GM12892 (cell line): ENCODE measurements around the gene MACROD2.
"Not testable (repeated sequence)": the region's sequence is repeated elsewhere in the genome, so short reads cannot be mapped to it uniquely, and the experiment has no call there.

ENCODE experiments used
- DNase-seq: peaks from one replicate; pipeline ENCODE4 v3.0.0; 2011; ENCODE audit not compliant: insufficient read length
- FAIRE-seq: peaks from 2 replicates; lab custom pipeline; 2011; peaks lifted over from hg19 to GRCh38; lab: Jason Lieb, UNC
- POLR2A ChIP-seq: IDR thresholded peaks from 2 replicates; pipeline ENCODE4 v1.6.1; 2011; ENCODE audit warnings: low read depth, low read length, control low read depth
- POLR2AphosphoS5 ChIP-seq: IDR thresholded peaks from 2 replicates; pipeline ENCODE4 v1.6.1; 2011; ENCODE audit warnings: low read depth, low read length, control low read depth
- TAF1 ChIP-seq: IDR thresholded peaks from 2 replicates; pipeline ENCODE4 v1.6.1; 2011; ENCODE audit warnings: low read depth, mild to moderate bottlenecking, control low read depth, low read length, borderline replicate concordance

The MACROD2 gene

DNA sequence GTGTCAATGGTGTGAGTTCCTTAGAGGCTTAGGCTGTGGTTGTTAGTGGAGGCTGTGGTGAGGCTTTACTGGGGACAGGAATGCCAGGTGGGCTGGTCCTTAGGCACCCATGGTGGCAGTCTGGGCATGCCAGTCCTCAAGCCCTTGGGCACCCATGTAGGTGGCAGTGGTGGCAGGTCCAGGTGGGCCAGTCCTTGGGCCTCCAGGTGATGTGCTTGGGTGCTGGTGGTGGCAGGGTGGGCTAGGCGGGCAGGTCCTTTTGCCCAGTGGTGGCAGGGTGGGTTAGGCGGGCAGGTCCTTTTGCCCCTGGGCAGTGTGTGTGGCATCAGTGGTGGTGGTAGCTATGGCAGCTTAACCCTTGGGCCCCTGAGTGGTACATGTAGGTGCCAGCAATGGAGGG lies 208.3 kb downstream of the MACROD2 start:
- DNase-seq = no peak
- no peak for FAIRE-seq

DNA sequence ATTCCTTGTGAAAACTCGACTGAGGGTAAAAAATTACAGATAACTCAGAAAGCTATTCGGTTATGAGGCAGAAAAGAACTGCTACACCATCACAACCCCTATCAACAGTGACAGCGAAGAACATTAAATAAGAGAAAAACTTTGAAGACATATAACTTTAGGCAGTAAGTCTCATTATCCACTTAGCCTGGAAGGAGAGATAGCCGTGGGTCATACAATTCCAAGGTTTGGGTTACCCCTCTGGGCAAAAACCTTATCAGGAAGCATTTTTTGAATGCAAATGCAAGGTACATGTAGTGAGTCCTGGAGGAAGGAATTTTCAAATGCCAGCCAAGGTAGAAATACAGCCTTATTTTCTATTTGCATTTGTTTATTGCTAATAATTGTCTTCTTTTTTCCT lies 212.3 kb downstream of the MACROD2 start:
- TF ChIP-seq POLR2AphosphoS5 (no peak), TAF1 (no peak), POLR2A (no peak)
- FAIRE-seq (no peak), DNase-seq (no peak)

More for the DNA sequence above, 208.3 kb downstream of the MACROD2 start:
- TF ChIP-seq POLR2A (no peak), TAF1 (no peak), POLR2AphosphoS5 (no peak)

DNA sequence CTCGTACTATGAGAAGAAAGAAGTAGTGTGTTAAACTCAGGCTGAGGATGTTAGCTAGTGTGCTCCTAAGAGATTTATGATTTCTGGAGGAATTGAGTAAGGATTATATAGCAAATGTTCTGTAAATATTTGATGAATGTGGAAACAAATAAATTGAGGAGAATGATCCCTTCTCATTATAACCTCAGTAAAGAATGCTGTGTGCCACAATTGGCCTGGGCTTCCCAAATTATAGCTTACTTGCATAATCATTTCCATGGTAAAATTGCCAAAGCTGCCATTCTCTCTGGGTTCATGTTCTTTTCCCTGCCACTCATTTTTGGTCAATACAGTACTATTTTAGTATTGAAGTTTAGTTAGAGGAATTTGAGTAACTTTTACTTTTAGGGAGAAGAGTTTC lies 213.6 kb downstream of the MACROD2 start:
- TF ChIP-seq POLR2A (no peak), TAF1 (no peak), POLR2AphosphoS5 (no peak)
- DNase-seq (no peak), FAIRE-seq (no peak)

DNA sequence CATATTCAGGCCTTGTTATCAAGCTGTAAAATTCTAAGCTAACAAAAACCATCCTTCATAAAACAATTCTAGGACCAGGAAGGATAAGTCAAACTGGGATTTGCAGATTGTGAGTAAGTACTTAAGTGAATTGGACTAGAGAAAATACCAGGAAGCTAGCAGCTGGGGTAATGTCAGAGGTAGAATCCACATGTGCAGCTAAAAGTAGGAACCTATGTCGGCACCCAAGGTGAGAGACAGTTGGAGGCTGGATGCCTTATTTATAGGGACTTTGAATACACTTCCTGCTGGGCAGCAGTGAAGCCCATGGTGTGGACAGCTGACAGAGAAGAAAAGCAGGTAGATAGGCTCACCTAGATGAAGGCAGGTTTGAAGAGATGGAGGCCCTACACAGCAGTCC lies 214.8 kb downstream of the MACROD2 start:
- FAIRE-seq (no peak), DNase-seq (no peak)
- TF ChIP-seq POLR2AphosphoS5 (no peak), POLR2A (no peak), TAF1 (no peak)

DNA sequence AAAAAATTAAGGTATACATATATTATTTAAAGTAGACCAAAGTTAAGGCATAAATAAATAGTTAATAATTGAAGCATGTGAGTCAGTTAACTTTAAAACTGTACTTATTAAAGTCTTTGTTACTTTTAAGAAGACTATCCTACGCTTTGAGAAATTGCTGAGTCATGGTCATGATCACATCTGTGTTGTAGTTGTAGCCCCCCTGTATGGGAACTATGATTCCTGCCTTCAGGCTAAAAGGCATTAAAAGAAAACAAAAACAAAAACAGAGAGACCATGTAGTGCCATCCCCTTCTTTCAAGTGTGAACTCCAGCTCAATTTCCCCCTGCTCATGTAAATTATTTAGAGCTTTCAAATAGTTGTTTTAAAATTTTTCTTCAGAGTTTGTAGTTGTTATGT lies 218.7 kb downstream of the MACROD2 start:
- FAIRE-seq = no peak
- no peak for DNase-seq
- TF ChIP-seq TAF1 (no peak), POLR2AphosphoS5 (no peak), POLR2A (no peak)

DNA sequence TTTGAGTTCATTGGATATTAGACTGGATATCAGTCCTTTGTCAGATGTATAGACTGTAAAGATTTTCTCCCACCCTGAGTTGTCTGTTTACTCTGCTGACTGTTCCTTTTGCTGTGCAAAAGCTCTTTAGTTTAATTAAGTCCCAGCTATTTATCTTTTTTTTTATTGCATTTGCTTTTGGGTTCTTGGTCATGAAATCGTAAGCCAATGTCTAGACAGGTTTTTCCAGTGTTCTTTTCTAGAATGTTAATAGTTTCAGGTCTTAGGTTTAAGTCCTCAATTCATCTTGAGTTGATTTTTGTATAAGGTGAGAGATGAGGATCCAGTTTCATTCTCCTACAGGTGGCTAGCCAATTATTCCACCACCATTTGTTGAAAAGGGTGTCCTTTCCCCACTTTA lies 220.6 kb downstream of the MACROD2 start:
- not testable (repeated sequence) for FAIRE-seq, DNase-seq

DNA sequence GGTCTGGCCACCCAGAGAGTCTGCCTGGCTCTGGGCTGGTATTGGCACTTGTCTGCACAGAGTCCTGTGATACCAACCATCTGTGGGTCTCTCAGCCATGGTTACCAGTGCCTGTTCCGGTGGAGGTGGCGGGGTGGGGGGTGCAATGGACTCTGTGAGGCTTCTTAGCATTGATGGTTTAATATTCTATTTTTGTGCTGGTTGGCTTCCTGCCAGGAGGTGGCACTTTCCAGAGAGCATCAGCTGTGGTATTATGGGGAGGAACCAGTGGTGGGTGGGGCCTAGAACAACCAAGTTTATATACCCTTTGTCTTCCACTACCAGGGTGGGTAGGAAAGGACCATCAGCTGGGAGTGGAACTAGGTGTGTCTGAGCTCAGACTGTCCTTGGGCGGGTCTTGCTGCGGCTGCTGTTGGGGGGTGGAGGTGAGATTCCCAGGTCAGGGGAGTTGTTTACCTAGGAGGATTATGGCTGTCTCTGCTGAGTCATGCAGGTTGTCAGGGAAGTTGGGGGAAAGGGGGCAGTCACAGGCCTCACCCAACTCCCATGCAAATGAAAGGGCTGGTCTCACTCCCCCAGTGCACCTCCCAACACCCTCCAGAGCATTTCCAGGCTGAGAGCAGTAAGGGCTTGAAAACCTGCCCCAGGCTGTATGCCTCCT lies 224.6 kb downstream of the MACROD2 start:
- FAIRE-seq (no peak), DNase-seq (no peak)
- no peak for TF ChIP-seq TAF1
- TF ChIP-seq POLR2A = no peak
- no peak for TF ChIP-seq POLR2AphosphoS5

DNA sequence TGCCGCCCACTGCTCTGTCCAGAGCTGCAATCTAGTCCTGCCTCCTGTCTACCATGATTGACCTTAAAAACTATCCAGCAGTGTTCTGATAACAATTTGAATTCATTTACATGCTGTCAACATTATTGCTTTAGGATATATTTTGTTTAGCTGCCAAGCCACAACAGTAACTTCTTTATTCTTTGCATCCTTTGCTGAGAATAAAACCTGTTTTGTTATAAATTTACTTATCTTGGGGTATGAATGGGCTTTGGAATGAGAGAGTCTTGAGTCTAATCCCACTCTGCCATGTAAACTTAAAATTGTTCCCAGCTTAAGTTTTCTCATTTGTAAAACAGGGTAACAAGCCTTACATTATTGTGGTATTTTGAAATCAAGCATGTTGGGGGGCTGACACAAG lies 225.7 kb downstream of the MACROD2 start:
- FAIRE-seq (no peak), DNase-seq (no peak)
- no peak for TF ChIP-seq POLR2A
- TF ChIP-seq TAF1 = no peak
- TF ChIP-seq POLR2AphosphoS5 = no peak

DNA sequence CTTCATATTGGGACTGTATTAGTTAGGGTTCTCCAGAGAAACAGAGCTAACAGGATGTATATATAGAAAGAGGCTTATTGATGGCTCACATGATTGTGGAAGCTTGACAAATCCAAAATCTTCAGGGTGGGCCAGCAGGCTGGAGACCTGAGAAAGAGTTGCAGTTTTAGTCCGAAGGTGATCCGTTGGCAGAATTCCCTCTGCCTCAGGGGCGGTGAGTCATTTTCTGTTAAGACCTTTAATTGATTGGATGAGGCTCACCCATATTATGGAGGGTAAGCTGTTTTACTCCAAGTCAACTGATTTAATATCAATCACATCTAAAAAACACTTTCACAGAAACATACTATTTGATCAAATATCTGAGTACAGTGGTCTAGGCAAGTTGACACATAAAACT lies 228.5 kb downstream of the MACROD2 start:
- DNase-seq (no peak), FAIRE-seq (no peak)
- no peak for TF ChIP-seq POLR2AphosphoS5
- no peak for TF ChIP-seq TAF1
- TF ChIP-seq POLR2A = no peak

DNA sequence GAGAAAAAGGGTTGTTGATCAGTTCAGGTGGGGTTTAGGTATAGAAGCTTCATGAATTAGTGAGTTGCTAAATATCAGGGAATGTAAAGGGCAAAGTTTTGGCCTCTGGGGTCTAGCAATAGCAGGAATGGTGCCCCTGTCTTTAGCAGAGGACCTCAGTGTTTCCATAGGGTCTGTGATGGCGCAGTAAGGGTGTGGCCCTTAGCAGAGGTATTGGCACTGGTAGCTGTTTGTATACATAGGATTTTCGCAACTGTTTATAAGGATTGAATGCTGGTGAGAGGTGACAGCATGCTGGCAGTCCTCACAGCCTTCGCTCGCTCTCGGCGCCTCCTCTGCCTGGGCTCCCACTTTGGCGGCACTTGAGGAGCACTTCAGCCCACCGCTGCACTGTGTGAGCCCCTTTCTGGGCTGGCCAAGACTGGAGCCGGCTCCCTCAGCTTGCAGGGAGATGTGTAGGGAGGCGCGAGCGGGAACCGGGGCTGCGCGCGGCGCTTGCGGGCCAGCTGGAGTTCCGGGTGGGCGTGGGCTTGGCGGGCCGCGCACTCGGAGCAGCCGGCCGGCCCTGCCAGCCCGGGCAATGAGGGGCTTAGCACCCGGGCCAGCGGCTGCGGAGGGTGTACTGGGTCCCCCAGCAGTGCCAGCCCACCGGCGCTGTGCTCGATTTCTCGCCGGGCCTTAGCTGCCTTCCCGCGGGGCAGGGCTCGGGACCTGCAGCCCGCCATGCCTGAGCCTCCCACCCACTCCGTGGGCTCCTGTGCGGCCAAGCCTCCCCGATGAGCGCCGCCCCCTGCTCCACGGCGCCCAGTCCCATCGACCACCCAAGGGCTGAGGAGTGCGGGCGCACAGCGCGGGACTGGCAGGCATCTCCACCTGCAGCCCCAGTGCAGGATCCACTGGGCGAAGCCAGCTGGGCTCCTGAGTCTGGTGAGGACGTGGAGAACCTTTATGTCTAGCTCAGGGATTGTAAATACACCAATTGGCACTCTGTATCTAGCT lies 231.0 kb downstream of the MACROD2 start:
- FAIRE-seq, DNase-seq: not testable (repeated sequence)

DNA sequence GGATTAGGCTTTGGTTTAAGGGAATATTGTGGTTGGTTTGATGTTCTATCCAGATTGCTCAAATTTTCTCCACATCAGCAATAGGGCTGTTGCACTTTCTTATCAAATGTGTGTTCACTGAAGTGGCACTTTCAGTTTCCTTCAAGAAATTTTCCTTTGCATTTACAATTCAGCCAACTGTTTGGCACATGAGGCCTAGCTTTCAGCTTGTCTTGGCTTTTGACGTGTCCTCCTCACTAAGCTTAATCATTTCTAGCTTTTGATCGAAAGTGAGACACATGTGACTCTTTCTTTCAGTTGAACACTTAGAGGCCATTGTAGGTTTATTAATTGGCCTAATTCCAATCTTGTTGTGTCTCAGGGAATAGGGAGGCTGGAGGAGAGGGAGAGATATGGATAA lies 237.3 kb downstream of the MACROD2 start:
- no peak for FAIRE-seq
- TF ChIP-seq POLR2AphosphoS5 (no peak), POLR2A (no peak), TAF1 (no peak)
- no peak for DNase-seq

DNA sequence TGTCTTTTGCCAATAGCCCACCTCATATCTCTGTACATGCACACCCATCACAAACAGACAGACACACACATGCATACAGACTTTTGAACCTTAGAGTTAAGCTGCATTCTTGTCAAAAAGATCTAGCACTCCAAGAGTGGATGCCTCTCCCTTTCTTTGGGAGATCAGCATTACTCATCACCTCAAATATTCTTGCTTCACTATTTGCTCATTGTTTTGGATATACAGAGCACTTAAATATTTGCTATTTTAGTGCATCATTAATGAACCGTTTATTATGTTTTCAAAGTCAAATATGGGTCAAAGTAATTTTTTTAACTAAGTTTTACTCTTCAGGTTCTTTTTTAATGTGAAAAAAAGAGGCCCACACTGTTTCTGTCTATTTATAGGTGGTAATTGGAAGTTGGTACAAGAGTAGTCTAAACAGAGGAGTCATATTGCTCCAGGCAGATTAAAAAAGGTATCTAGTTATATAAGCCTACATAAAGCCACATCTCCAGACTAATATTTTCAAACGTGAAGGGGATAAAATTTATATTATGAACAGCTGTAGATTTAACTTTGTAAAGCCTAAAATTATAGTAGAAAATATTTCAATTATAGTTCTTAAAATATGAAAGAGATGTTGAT lies 239.5 kb downstream of the MACROD2 start:
- TF ChIP-seq POLR2A (no peak), TAF1 (no peak), POLR2AphosphoS5 (no peak)
- FAIRE-seq (no peak), DNase-seq (no peak)
